ENCODE measurements around the gene SORBS1.

The SORBS1 gene

DNA sequence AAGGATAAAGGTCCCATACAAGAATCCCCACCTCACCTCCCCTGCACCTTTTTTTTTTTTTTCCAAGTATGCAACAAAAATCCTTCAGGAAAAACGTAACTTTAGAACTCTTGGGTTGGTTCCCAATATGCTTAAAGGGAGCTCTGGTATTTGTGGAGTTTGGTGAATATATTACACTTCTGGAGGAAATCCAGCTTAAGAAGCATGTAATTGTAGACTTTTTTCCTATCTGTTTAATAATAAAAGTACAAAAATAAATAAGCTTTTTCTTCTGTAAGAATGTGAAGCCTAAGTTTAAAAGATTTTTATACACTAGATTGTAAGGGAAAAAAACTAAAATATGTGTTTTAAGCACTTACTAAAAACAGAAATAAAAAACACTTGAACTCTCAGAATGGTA, 102.3 kb downstream of the SORBS1 start:
- ChIA-PET CTCF (interaction anchor here (0.7 to 1.3 kb wide), 4 partner anchors 12 to 82 kb away, joined by 3 to 6 read pairs (median 4); no protein-coding TSS in a partner anchor), POLR2A (interaction anchor here (0.9 kb wide), 1 partner anchor 8 kb away, joined by 4 read pairs; no protein-coding TSS in a partner anchor)
- Histone ChIP-seq H3K4me1 (ENCODE audit: control insufficient read depth, insufficient read depth, low read length) (0 out of 2 replicates have a peak, but pooled peaks cover 10% of the 10 kb centered on the region), H3K27ac (ENCODE audit: extremely low read depth, low read depth, low read length) (no peak overlapping the region), H3K9me3 (ENCODE audit: control insufficient read depth, insufficient read depth, low read depth, low read length) (no peaks in the 10 kb centered on the region), H3K36me3 (ENCODE audit: control insufficient read depth in 2 of 2, insufficient read depth in 1 of 2, low read length in 2 of 2) (no peaks in the 10 kb centered on the region), H3K4me3 (ENCODE audit: low read depth, low read length) (no peak overlapping the region)
- TF ChIP-seq ZXDB (tag by site-specific recombination; IDR thresholded peaks at IDR 0.05) (no peak), ZNF248 (tag by site-specific recombination; IDR thresholded peaks at IDR 0.05) (no peak), ZNF776 (tag by site-specific recombination; IDR thresholded peaks at IDR 0.05; ENCODE audit: borderline replicate concordance) (no peak)
- TF ChIP-seq, protein P1, sequence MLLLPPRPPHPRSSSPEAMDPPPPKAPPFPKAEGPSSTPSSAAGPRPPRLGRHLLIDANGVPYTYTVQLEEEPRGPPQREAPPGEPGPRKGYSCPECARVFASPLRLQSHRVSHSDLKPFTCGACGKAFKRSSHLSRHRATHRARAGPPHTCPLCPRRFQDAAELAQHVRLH (tag by site-specific recombination; IDR thresholded peaks at IDR 0.05): no peak
- TF ChIP-seq, protein P2, sequence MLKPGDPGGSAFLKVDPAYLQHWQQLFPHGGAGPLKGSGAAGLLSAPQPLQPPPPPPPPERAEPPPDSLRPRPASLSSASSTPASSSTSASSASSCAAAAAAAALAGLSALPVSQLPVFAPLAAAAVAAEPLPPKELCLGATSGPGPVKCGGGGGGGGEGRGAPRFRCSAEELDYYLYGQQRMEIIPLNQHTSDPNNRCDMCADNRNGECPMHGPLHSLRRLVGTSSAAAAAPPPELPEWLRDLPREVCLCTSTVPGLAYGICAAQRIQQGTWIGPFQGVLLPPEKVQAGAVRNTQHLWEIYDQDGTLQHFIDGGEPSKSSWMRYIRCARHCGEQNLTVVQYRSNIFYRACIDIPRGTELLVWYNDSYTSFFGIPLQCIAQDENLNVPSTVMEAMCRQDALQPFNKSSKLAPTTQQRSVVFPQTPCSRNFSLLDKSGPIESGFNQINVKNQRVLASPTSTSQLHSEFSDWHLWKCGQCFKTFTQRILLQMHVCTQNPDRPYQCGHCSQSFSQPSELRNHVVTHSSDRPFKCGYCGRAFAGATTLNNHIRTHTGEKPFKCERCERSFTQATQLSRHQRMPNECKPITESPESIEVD (tag by site-specific recombination; IDR thresholded peaks at IDR 0.05): peak; percentile 51; the same call in 1 of the 2 replicates

- ChIA-PET CTCF (no interaction called here), POLR2A (no interaction called here)
- no peaks in the 10 kb centered on the region for H3K36me3 ChIP-seq (ENCODE audit: control insufficient read depth in 2 of 2, insufficient read depth in 1 of 2, low read length in 2 of 2)
- H3K9me3 ChIP-seq (ENCODE audit: control insufficient read depth, insufficient read depth, low read depth, low read length): no peaks in the 10 kb centered on the region
- no peak overlapping the region for H3K27ac ChIP-seq (ENCODE audit: extremely low read depth, low read depth, low read length)
- TF ChIP-seq ZNF133 (tag by site-specific recombination; IDR thresholded peaks at IDR 0.05): no peak
- TF ChIP-seq, protein P3, sequence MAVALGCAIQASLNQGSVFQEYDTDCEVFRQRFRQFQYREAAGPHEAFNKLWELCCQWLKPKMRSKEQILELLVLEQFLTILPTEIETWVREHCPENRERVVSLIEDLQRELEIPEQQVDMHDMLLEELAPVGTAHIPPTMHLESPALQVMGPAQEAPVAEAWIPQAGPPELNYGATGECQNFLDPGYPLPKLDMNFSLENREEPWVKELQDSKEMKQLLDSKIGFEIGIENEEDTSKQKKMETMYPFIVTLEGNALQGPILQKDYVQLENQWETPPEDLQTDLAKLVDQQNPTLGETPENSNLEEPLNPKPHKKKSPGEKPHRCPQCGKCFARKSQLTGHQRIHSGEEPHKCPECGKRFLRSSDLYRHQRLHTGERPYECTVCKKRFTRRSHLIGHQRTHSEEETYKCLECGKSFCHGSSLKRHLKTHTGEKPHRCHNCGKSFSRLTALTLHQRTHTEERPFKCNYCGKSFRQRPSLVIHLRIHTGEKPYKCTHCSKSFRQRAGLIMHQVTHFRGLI (tag by site-specific recombination; IDR thresholded peaks at IDR 0.05): no peak
- TF ChIP-seq PRDM1 (tag by site-specific recombination; IDR thresholded peaks at IDR 0.05): no peak
- TF ChIP-seq, protein P4, sequence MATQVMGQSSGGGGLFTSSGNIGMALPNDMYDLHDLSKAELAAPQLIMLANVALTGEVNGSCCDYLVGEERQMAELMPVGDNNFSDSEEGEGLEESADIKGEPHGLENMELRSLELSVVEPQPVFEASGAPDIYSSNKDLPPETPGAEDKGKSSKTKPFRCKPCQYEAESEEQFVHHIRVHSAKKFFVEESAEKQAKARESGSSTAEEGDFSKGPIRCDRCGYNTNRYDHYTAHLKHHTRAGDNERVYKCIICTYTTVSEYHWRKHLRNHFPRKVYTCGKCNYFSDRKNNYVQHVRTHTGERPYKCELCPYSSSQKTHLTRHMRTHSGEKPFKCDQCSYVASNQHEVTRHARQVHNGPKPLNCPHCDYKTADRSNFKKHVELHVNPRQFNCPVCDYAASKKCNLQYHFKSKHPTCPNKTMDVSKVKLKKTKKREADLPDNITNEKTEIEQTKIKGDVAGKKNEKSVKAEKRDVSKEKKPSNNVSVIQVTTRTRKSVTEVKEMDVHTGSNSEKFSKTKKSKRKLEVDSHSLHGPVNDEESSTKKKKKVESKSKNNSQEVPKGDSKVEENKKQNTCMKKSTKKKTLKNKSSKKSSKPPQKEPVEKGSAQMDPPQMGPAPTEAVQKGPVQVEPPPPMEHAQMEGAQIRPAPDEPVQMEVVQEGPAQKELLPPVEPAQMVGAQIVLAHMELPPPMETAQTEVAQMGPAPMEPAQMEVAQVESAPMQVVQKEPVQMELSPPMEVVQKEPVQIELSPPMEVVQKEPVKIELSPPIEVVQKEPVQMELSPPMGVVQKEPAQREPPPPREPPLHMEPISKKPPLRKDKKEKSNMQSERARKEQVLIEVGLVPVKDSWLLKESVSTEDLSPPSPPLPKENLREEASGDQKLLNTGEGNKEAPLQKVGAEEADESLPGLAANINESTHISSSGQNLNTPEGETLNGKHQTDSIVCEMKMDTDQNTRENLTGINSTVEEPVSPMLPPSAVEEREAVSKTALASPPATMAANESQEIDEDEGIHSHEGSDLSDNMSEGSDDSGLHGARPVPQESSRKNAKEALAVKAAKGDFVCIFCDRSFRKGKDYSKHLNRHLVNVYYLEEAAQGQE (tag by site-specific recombination; IDR thresholded peaks at IDR 0.05): no peak
- TF ChIP-seq ZNF701 (tag by site-specific recombination; IDR thresholded peaks at IDR 0.05): no peak
- TF ChIP-seq MEIS1 (CRISPR knock-in tag; IDR thresholded peaks at IDR 0.05; ENCODE audit: borderline replicate concordance): no peak
- 0 out of 2 replicates have a peak, but pooled peaks cover 10% of the 10 kb centered on the region for H3K4me1 ChIP-seq (ENCODE audit: control insufficient read depth, insufficient read depth, low read length)
- H3K4me3 ChIP-seq (ENCODE audit: low read depth, low read length): no peak overlapping the region
Observed at GRCh38 chr10:95458014-95458413, 103.2 kb downstream of the SORBS1 start.

DNA sequence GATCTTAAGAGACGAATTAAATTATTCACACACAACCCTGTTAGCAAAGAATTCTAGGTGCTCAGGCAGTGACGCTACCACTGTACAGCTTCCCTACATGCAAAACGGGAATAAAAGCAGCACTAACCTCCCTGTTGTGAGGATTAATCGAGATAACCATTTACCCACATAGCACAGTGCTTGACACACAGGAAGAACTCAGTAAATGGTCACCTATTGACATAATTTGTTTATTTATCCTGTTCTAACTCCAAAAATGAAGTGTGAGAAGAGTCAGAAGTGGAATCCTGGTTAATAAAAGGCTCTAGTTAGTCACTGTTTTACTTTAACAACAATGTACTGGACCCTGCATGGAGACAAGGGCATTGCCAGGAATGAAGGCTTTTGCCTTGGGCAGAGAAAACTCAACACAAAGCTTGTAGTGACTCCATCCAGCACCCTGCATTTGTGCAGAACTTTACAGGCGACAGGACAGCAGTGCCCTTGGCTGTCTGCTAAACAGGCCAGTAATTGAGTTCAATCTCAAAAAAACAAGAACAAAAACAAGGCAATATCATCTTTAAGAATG, 103.8 kb downstream of the SORBS1 start:
- POLR2A ChIA-PET: no interaction called here

More for the DNA sequence above, 103.8 kb downstream of the SORBS1 start:
- Histone ChIP-seq H3K9me3 (ENCODE audit: control insufficient read depth, insufficient read depth, low read depth, low read length) (no peaks in the 10 kb centered on the region), H3K4me1 (ENCODE audit: control insufficient read depth, insufficient read depth, low read length) (0 out of 2 replicates have a peak, but pooled peaks cover 10% of the 10 kb centered on the region), H3K4me3 (ENCODE audit: low read depth, low read length) (no peak overlapping the region), H3K36me3 (ENCODE audit: control insufficient read depth in 2 of 2, insufficient read depth in 1 of 2, low read length in 2 of 2) (no peaks in the 10 kb centered on the region), H3K27ac (ENCODE audit: extremely low read depth, low read depth, low read length) (no peak overlapping the region)
- TF ChIP-seq ZNF571 (tag by site-specific recombination; IDR thresholded peaks at IDR 0.05) (no peak), ZNF2 (tag by site-specific recombination; IDR thresholded peaks at IDR 0.05) (no peak), ZNF221 (tag by site-specific recombination; IDR thresholded peaks at IDR 0.05; ENCODE audit: borderline replicate concordance) (no peak), KLF9 (tag by site-specific recombination; IDR thresholded peaks at IDR 0.05; ENCODE audit: low read depth) (no peak)
- CTCF ChIA-PET: interaction anchor here (1.4 kb wide), 1 partner anchor 11 kb away, joined by 3 read pairs; no protein-coding TSS in a partner anchor

Measured in HEK293 (cell line).